ENCODE measurements around the gene CACNA1F.

DNA sequence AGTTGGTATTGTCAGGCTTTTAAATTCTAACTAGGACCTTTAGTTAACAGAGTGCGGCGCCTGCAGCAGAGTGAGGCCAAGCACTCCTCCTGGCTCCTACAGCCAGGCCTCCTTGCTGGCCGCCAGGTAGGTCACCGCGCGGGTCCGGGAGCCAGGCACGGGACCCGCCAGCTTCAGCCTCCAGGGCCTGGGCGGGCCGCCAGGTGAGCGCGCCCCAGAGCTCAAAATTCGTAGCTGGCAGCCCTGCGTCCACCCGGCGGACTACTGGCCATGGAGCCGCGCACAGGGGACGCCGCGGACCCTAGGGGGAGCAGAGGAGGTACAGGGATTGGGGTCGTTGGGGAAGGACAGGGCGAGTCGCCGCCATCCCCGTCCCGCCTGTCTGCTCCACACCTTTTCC lies 70.5 kb downstream of the CACNA1F start, which contains the start of gene MAGIX:
- TF ChIP-seq YY1 (IDR thresholded peaks at IDR 0.05; ENCODE audit: insufficient read depth, insufficient read length) (no peak), SUZ12 (IDR thresholded peaks at IDR 0.05; ENCODE audit: extremely low read depth, insufficient read depth, insufficient read length) (no peak)

Data from NT2/D1 (cell line).